Coronary artery (tissue), 2 donors: Measurements from ENCODE around the gene RAE1.

ENCODE experiments used
- DNase-seq: peaks from one replicate; pipeline ENCODE4 v3.0.0-alpha.2; 2017; ENCODE audit warnings: low spot score
- H3K27ac ChIP-seq, 2 donors: fragments of 200-600 bp; sonication (generic); one replicate each; pipeline ENCODE4 v1.5.1; 2016 to 2019
- H3K4me3 ChIP-seq: fragments of 200-600 bp; sonication (generic); 2 replicates; pipeline ENCODE4 v1.5.1; 2016; ENCODE audit warnings: mild to moderate bottlenecking, moderate library complexity
- CTCF ChIP-seq: fragments of 200-600 bp; sonication (generic); IDR thresholded peaks from one replicate; pipeline ENCODE4 v1.5.1; 2019; ENCODE audit warnings: antibody characterized with exemption

RAE1 gene

GRCh38 chr20:57326667-57327455, 24.2 kb upstream of the RAE1 start:
- DNase-seq = no peak
- Histone ChIP-seq H3K27ac (no peak overlapping the region), H3K4me3 (no peak overlapping the region)
- no peak for TF ChIP-seq CTCF

GRCh38 chr20:57327820-57328219, 23.2 kb upstream of the RAE1 start:
- Histone ChIP-seq H3K27ac (no peak overlapping the region), H3K4me3 (no peak overlapping the region)
- no peak for TF ChIP-seq CTCF
- no peak for DNase-seq

GRCh38 chr20:57329608-57330221, 21.3 kb upstream of the RAE1 start, which contains the start of gene SPO11:
Gene SPO11 (plus strand): TSS chr20:57329803. CDS start chr20:57329868, 65 bp downstream.
- no peak for DNase-seq
- Histone ChIP-seq H3K27ac (no peak within 1 kb of the TSS), H3K4me3 (no peak within 1 kb of the TSS)
- no peak for TF ChIP-seq CTCF

GRCh38 chr20:57330998-57331397, 20.1 kb upstream of the RAE1 start:
- no peak overlapping the region for H3K4me3 ChIP-seq
- no peak for TF ChIP-seq CTCF
- no peak for DNase-seq
- no peak overlapping the region for H3K27ac ChIP-seq

- no peak for DNase-seq
- H3K4me3 ChIP-seq = no peak overlapping the region
- no peak for TF ChIP-seq CTCF
- H3K27ac ChIP-seq = no peak overlapping the region
These were observed 18.7 kb upstream of the RAE1 start for GRCh38 chr20:57332105-57333089.

- no peak overlapping the region for H3K4me3 ChIP-seq
- DNase-seq = no peak
- TF ChIP-seq CTCF = no peak
- no peak overlapping the region for H3K27ac ChIP-seq
These were observed 15.7 kb upstream of the RAE1 start for GRCh38 chr20:57335392-57335791.
